Measurements from ENCODE around the gene UBE2J1.
"Not testable (repeated sequence)": the region's sequence is repeated elsewhere in the genome, so short reads cannot be mapped to it uniquely, and the experiment has no call there.

UBE2J1 gene

DNA sequence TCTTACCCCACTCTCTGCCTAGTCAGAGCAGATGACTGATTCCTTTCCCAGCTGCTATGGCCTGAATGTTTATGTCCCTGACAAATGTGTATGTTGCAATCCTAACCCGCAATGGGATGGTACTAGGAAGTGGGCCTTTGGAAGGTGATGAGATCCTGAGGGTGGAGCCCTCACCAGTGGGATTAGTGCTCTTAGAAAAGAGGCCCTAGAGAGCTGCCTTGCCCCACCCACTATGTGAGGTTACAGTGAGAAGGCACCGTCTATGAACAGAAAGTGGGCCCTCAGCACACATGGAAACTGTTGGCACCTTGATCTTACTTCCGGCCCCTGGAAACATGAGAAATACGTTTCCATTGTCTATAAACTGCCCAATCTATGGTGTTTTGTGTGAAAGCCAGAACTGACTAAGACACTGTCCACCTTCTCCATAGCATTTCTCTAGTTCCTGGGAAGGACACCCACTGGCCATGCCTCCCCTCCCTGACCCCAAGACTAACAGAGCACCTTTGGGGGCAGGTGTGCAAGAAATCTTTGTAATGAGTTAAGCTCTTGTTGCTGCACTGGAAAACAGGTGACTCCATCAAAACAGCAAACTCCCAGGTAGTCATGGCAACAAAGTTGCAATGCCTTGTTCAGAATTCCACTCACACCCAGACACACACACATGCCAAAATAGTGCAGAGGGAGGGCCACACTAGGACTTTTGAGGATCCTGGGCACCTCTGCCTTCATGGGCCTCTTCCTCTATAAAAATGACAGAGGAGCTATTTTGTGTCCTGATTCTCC is 53.6 kb downstream of the UBE2J1 start:
- TF ChIP-seq, protein P1, sequence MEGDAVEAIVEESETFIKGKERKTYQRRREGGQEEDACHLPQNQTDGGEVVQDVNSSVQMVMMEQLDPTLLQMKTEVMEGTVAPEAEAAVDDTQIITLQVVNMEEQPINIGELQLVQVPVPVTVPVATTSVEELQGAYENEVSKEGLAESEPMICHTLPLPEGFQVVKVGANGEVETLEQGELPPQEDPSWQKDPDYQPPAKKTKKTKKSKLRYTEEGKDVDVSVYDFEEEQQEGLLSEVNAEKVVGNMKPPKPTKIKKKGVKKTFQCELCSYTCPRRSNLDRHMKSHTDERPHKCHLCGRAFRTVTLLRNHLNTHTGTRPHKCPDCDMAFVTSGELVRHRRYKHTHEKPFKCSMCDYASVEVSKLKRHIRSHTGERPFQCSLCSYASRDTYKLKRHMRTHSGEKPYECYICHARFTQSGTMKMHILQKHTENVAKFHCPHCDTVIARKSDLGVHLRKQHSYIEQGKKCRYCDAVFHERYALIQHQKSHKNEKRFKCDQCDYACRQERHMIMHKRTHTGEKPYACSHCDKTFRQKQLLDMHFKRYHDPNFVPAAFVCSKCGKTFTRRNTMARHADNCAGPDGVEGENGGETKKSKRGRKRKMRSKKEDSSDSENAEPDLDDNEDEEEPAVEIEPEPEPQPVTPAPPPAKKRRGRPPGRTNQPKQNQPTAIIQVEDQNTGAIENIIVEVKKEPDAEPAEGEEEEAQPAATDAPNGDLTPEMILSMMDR (IDR thresholded peaks at IDR 0.05; ENCODE audit: borderline replicate concordance, control extremely low read depth, extremely low read depth, insufficient read depth, missing control alignments): no peak
- in situ Hi-C loops (cut with MboI; ENCODE audit: low sequenced_read_pairs, unreplicated experiment): no loop called here
- no peak for DNase-seq (ENCODE audit: low spot score)

DNA sequence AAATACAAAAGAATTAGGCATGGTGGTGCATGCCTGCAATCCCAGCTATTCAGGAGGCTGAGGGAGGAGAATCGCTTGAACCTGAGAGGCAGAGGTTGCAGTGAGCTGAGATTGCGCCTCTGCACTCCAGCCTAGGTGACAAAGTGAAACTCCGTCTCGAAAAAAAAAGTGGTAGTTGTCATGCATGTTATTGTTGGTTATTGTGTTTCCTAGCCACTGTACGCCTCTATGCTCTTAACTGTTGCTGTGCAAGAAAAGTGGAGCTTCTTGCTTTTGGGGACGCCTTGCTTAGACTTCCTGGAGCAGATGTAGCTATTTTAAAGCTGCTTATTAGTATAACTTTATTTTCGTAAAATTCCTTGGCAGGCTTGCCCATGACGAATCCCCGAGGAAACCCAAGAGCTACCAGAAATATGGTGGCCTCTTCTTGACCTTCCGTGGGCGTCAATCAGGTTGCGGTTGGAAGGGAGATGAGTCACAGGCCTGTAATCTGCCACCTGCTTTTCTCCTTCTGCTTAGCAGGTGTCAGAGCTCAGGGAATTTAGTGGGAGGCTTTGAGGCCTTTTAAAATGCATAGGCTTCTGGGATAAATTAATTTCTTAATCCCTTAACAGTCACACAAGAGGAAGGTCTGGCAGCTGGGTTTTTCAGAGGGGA is 54.7 kb downstream of the UBE2J1 start:
- TF ChIP-seq, protein P1 (IDR thresholded peaks at IDR 0.05; ENCODE audit: borderline replicate concordance, control extremely low read depth, extremely low read depth, insufficient read depth, missing control alignments): no peak
- DNase-seq (ENCODE audit: low spot score): peak; percentile 78
- in situ Hi-C loops (cut with MboI; ENCODE audit: low sequenced_read_pairs, unreplicated experiment): no loop called here

DNA sequence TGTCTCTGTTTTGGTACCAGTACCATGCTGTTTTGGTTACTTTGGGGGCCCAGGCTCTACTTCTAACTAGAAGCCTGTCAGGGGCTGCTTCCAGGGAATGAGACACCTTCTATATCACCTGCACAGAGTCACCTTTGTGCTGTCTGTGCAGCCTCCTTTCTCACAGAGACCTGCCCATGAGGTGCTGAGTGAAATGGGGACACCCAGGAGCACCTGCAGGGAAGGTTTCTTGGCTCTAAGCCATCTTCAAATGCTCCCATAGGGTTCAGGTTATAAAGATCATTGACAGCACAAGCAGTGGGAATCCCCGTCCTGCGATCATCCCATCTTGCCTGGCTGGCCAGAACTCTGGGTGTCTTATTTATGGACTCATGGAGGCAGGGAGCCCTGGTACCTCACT is 56.5 kb downstream of the UBE2J1 start:
- in situ Hi-C loops (cut with MboI; ENCODE audit: low sequenced_read_pairs, unreplicated experiment): no loop called here
- TF ChIP-seq, protein P1 (IDR thresholded peaks at IDR 0.05; ENCODE audit: borderline replicate concordance, control extremely low read depth, extremely low read depth, insufficient read depth, missing control alignments): no peak
- peak; percentile 6 for DNase-seq (ENCODE audit: low spot score)

DNA sequence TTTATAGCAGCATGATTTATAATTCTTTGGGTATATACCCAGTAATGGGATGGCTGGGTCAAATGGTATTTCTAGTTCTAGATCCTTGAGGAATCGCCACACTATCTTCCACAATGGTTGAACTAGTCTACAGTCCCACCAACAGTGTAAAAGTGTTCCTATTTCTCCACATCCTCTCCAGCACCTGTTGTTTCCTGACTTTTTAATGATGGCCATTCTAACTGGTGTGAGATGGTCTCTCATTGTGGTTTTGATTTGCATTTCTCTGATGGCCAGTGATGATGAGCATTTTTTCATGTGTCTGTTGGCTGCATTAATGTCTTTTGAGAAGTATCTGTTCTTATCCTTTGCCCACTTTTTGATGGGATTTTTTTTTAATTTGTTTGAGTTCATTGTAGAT is 57.4 kb downstream of the UBE2J1 start:
- in situ Hi-C loops (cut with MboI; ENCODE audit: low sequenced_read_pairs, unreplicated experiment); DNase-seq (ENCODE audit: low spot score): not testable (repeated sequence)

DNA sequence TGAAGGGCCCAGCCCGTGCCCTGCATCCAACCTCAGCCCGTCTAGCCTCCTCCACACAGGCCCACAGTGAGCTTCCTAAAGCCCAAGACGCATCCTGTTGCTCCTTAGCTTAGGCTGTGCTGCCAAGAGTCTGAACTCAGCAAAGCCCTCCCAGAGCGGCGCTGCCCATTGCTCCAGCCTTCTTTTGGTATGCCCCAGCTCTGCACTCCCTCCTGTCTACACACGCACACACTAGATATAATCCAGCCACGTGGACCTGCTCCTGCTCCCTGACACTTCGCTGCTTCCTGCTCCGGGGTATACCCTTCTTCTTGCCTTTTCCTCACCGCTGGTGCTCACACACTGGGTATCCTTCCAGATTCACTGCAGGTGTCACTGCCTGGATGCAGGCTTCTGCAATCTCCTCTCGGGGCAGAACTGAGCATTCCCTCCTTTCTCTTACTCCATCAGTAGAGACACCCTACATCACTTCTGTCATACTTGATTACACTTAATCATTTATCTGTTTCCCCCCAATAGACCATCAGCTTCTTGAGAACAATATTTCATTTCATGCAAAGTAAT is 61.2 kb downstream of the UBE2J1 start:
- no peak for DNase-seq (ENCODE audit: low spot score)
- in situ Hi-C loops (cut with MboI; ENCODE audit: low sequenced_read_pairs, unreplicated experiment): no loop called here
- TF ChIP-seq, protein P1 (IDR thresholded peaks at IDR 0.05; ENCODE audit: borderline replicate concordance, control extremely low read depth, extremely low read depth, insufficient read depth, missing control alignments): no peak

DNA sequence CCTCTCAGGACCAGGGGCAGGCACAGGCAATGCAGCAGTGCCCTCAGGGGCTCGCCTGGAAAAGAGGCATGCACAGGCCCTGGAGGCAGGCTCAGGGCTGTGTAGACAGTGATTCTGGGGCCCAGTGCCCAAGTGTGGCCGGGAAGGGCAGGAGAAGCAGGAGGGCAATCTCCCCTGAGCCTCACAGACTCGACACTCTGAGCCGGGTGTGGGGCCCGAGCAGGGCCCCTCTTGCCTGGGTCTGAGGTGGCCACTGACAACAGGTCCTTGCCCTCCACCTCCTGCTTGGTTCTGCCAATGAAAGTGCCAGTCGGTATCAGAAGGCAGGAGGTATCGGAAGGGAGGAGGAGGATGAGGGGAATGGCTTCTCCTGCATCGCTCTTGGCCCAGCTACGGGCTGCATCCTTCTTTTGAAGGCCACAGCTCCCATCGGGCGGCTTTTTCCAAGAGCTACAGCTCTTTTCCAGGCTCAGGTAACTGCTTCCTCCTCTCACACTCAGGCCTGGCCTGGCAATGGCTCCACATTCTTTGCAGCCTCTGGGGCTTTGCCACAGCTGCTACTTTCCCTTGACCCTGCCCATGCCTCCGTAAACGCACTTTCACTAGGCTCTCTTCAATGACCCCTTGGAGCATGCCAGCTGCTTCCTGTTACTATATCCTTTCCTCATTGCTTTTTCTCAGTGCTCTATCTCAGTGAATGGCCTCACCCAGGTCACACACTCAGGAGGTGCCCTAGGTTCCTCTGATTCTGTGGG is 61.9 kb downstream of the UBE2J1 start:
- TF ChIP-seq, protein P1 (IDR thresholded peaks at IDR 0.05; ENCODE audit: borderline replicate concordance, control extremely low read depth, extremely low read depth, insufficient read depth, missing control alignments): no peak
- no peak for DNase-seq (ENCODE audit: low spot score)
- in situ Hi-C loops (cut with MboI; ENCODE audit: low sequenced_read_pairs, unreplicated experiment): no loop called here

Data from GM13976 (cell line).